Kidney (tissue), 14 donors: ENCODE data around the gene PVALB. TPM values are rescaled to one million over a fixed set of nuclear protein-coding genes. Genes with fewer than 3 reads are reported as not detected.

ENCODE experiments used
- DNase-seq, 5 donors: peaks; one replicate each; pipeline ENCODE4 v3.0.0-alpha.2; 2013 to 2020
- FAIRE-seq: peaks from 2 replicates; lab custom pipeline; 2012; peaks lifted over from hg19 to GRCh38; lab: Jason Lieb, UNC
- H3K27ac ChIP-seq, 2 donors: one replicate each; pipeline ENCODE4 v1.7.0; 2013; ENCODE audit warnings: low read depth in 2 of 2, low read length in 2 of 2, inconsistent platforms in 1 of 2
- H3K27me3 ChIP-seq: one replicate; pipeline ENCODE4 v1.7.1; 2013; ENCODE audit warnings: low read length, inconsistent platforms; ENCODE audit not compliant: control insufficient read depth, insufficient read depth
- H3K36me3 ChIP-seq, 3 donors: one replicate each; pipeline versions ENCODE4 v1.7.0 to v1.7.1; 2013; ENCODE audit warnings: low read length in 3 of 3, control low read depth in 1 of 3, inconsistent platforms in 1 of 3; ENCODE audit not compliant: insufficient read depth in 3 of 3, control insufficient read depth in 2 of 3
- H3K4me1 ChIP-seq, 3 donors: one replicate each; pipeline versions ENCODE4 v1.7.0 to v1.7.1; 2013; ENCODE audit warnings: low read length in 3 of 3, inconsistent platforms in 1 of 3, low read depth in 1 of 3; ENCODE audit not compliant: control insufficient read depth in 2 of 3, insufficient read depth in 2 of 3
- H3K4me3 ChIP-seq, 3 donors: one replicate each; pipeline versions ENCODE4 v1.7.0 to v1.8.1; 2013; ENCODE audit warnings: low read length in 3 of 3, control low read depth in 1 of 3, inconsistent platforms in 1 of 3
- H3K9ac ChIP-seq, 3 donors: one replicate each; pipeline versions ENCODE4 v1.7.0 to v1.7.1; 2013; ENCODE audit warnings: low read length in 3 of 3, control low read depth in 1 of 3, inconsistent platforms in 1 of 3
- H3K9me3 ChIP-seq, 3 donors: one replicate each; pipeline versions ENCODE4 v1.7.0 to v1.7.1; 2013; ENCODE audit warnings: low read length in 3 of 3, control low read depth in 1 of 3, inconsistent platforms in 1 of 3; ENCODE audit not compliant: control insufficient read depth in 2 of 3, insufficient read depth in 1 of 3
- intact Hi-C: fragments of 100-400 bp; cut with DNase I; formaldehyde crosslinking; loops from one replicate; pipeline ENCODE4 v1.11.1; 2022
- polyA plus RNA-seq: library from polyadenylated mRNA; stranded (reverse); fragments of 350-450 nt; fragmentation: Illumina TruSeq; extraction: RNeasy Lipid Tissue Mini Kit (QIAGEN cat#74804); gene quantifications from one replicate; pipeline ENCODE4 v1.2.3, GENCODE V29; 2014; ENCODE audit warnings: low read depth, low replicate concordance; ENCODE audit not compliant: insufficient read depth
- total RNA-seq: library from RNA; stranded (reverse); fragmentation: NEBNext Ultra II Directional; extraction: Animal tissue kit (Norgen Biotek cat#: 25700); gene quantifications from one replicate; pipeline ENCODE4 v1.2.1, GENCODE V29; 2021
- TF ChIP-seq, protein P1 (sequence below): IDR thresholded peaks from 3 replicates; pipeline ENCODE4 v1.5.1; 2012; ENCODE audit warnings: mild to moderate bottlenecking, moderate library complexity, borderline replicate concordance; ENCODE audit not compliant: insufficient read depth; ENCODE audit errors: extremely low read depth
- donor health status: control.
- donor health status: control.
- donor health status: control.
- donor health status: control.
- donor health status: control.
- donor health status: DM: yes; HTN: yes; CAD: no.
- donor health status: Normal renal cell carcinoma (clear cell type).

PVALB gene
- total and polyA plus RNA-seq, 2 donors from 2014 or later, result 2.1 to 400 TPM

DNA sequence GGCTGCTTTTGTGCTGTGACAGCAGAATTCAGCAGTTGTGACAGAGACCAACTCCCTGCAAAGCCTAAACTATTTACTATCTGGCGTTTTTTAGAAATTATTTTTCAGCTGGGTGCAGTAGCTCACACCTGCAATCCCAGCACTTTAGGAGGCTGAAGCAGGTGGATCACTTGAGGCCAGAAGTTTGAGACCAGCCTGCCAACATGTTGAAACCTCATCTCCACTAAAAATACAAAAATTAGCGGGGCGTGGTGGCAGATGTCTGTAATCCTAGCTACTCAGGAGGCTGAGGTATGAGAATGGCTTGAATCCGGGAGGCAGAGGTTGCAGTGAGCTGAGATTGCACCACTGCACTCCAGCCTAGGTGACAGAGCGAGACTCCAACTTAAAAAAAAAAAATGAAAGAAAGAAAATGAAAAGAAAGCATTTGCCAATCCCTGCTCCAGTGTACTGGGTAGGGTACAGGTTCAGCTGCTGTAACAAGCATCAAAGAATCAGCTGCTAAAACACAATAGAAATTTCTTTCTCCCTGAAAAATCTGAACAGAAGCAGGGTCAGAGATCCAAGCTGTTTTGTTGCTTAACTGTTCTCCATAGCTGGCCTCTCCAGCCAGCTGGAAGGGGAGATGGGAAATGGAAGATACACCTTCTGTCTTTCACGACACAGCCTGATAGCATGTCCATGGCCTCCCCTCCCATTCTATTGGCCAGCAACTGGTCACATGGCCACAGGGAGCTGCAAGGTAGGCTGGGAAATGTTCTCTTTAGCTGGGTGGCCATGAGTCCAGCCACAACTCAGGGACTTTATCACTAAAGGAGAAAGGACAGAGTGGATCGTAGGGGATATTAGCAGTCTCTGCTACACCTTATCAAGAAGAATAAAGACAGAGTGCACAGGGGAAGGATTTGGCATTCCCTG, 35.5 kb upstream of the PVALB start:
- Histone ChIP-seq H3K9ac (no peak overlapping the region), H3K27ac (no peak overlapping the region), H3K9me3 (no peaks in the 10 kb centered on the region), H3K27me3 (no peaks in the 10 kb centered on the region), H3K36me3 (no peaks in the 10 kb centered on the region), H3K4me1 (peaks cover 0 to 3% (median 0%) of the 10 kb centered on the region in 3 donors), H3K4me3 (no peak overlapping the region)
- TF ChIP-seq, protein P1, sequence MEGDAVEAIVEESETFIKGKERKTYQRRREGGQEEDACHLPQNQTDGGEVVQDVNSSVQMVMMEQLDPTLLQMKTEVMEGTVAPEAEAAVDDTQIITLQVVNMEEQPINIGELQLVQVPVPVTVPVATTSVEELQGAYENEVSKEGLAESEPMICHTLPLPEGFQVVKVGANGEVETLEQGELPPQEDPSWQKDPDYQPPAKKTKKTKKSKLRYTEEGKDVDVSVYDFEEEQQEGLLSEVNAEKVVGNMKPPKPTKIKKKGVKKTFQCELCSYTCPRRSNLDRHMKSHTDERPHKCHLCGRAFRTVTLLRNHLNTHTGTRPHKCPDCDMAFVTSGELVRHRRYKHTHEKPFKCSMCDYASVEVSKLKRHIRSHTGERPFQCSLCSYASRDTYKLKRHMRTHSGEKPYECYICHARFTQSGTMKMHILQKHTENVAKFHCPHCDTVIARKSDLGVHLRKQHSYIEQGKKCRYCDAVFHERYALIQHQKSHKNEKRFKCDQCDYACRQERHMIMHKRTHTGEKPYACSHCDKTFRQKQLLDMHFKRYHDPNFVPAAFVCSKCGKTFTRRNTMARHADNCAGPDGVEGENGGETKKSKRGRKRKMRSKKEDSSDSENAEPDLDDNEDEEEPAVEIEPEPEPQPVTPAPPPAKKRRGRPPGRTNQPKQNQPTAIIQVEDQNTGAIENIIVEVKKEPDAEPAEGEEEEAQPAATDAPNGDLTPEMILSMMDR, result no peak
- no peak for DNase-seq
- intact Hi-C loops, result no loop called here
- FAIRE-seq, result no peak

DNA sequence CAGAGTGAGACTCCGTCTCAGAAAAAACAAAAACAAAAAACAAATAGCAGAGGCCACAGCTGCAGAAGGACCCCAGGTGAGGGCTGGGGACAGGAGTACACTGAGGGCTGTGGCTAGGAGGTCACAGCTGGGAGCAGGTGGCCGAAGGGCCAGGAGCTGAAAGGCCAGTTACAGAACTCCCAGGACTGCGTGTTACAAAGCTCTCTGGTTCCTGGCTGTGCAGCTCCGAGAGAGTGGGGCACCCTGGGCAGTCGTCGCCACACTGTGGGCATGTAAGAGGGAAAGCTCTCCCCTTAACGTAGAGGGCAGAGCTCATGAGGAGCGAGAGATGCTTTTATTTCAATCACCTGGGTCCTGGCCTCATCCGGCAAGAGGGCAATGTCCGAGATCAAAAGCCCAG, 33.8 kb upstream of the PVALB start:
- Histone ChIP-seq H3K9me3 (no peaks in the 10 kb centered on the region), H3K27ac (no peak overlapping the region), H3K27me3 (no peaks in the 10 kb centered on the region), H3K4me3 (no peak overlapping the region), H3K4me1 (no peaks in the 10 kb centered on the region), H3K9ac (no peak overlapping the region), H3K36me3 (no peaks in the 10 kb centered on the region)
- intact Hi-C loops, result no loop called here
- TF ChIP-seq, protein P1, result no peak
- DNase-seq, result no peak
- no peak for FAIRE-seq

DNA sequence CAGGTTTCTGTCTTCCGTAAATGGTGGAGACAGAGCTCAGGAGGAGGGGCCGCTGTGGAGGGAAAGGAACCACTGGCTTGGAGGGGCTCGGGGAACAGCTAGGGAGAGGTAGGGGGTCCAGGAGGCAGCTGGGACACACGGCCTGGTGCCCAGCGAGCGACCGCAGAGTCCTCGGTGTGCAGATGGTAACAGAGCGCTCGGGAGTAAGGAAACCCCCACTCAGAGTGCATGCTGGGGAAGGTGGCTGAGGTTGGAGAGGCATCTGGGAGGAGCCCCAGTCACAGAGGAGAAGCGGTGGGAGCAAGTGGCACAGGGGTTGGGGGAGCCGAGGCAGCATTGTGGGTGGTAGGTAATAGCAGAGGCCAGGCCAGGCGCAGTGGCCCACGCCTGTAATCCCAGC, 33.2 kb upstream of the PVALB start:
- Histone ChIP-seq H3K9ac (no peak overlapping the region), H3K27ac (no peak overlapping the region), H3K9me3 (no peaks in the 10 kb centered on the region), H3K27me3 (no peaks in the 10 kb centered on the region), H3K4me3 (no peak overlapping the region), H3K4me1 (no peaks in the 10 kb centered on the region), H3K36me3 (no peaks in the 10 kb centered on the region)
- DNase-seq (no peak), FAIRE-seq (no peak)
- TF ChIP-seq, protein P1, result no peak
- intact Hi-C loops, result no loop called here
